SH-SY5Y (cell line): Measurements from ENCODE around the gene MMP7.

Experiments
- GATA2 ChIP-seq: IDR thresholded peaks from 2 replicates; pipeline ENCODE4 v1.6.1; 2011; ENCODE audit warnings: mild to moderate bottlenecking, low read depth, low read length
- GATA3 ChIP-seq: IDR thresholded peaks from 2 replicates; pipeline ENCODE4 v1.6.1; 2011; ENCODE audit warnings: low read depth, mild to moderate bottlenecking, low read length, moderate library complexity

MMP7 gene

DNA sequence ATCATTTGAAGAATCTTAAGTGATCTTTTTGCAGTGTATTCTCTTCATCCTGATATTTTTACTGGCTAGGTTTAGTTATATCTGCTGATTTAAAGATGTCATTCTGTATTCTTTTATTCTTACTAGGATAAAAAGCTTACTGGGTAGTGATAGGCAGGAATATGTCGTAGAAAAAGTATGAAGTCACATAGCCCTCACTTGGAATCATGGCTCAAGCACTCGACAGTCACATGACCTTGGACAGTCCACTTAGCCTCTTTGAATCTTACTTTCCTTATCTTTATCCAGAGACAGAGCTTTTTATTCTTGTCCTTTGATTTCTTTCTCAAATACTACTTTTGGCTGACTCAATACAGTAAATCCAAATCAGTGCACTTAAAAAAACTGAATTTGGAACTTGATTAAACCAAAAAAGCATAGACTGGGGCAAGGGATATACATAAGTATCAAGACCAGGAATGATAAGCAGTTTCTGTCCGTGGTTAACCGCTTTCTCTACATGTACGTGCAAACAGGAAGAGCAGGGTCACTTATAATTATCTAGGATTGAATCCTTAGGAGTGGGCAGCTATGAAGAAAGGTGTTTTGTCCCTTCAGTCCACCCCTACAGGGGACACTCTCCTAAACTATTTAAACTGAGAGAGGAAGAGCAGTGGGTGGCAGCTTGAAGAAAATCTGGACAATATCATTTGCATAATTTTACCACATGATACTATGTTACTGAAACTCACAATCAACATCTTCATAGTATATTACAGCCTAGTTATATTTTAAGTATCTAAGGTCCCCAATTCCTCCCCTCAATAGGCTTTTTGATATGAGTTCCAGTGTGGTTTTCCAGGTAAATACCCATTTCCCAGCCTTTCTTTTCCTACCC, 8.0 kb downstream of the MMP7 start:
- TF ChIP-seq GATA2 (no peak), GATA3 (no peak)

DNA sequence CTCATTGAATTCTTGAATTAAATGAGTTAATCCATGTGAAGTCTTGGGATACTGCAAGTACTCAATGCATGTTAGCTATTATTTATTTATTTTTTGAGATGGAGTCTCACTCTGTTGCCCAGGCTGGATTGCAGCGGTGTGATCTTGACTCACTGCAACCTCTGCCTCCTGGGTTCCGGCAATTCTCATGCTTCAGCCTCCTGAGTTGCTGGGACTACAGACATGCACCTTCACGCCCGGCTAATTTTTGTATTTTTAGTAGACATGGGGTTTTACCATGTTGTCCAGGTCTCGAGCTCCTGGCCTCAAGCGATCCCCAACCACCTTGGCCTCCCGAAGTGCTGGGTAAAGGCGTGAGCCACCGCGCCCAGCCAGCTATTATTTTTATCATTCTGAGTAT, 9.4 kb downstream of the MMP7 start:
- TF ChIP-seq GATA3 (no peak), GATA2 (no peak)

DNA sequence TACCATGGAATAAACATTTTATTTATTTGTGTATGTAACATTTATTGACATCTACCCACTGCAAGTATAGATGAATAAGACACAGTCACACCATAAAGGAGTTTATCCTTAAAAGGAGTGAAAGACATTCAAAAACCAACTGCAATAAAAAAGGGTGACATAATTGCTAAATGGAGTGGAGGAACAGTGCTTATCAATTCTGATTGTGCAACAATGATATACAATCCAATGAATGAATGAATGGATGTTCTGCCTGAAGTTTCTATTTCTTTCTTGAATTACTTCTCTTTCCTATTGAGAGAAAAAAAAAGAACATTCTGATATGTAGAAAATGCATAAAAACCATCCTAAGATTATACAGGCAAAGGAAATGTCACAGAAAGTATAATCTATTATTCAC, 10.0 kb downstream of the MMP7 start:
- TF ChIP-seq GATA2 (no peak), GATA3 (no peak)

DNA sequence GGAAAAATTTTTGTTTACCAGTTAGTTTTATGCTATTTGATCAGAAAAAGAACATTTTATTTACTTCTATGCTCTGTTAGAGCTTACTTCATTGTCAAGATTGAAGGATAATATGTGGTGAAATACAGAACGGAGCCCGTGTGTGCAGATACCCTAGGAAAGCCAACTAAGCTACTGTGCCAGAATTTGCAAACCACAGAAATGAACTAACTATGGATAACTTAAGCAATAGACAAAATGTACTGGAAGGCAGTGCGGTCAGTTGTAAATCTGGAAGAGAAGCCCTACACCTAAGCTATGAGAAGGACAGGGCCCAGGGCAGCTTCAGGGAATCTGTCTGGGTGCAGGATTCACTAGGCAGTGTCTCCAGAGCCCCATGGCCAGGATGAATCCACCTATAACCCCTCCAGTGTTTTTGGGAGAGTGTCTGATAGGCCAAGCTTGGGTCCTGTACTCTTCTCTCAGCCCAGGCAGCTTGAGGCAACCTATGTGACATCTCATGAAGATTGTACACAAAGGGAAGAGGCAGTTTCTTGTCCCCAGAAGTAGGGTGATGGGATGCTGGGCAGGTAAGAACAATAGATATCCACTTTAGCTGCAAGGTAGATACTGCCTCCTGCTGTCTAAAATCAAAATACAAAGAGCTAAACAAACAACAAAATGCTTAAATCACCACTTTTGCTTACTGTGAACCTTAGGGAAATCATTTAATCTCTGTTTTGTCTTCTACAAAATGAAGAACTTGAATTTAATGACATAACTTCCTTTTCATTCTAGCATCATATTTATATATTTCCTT, 12.1 kb downstream of the MMP7 start:
- TF ChIP-seq GATA2 (no peak), GATA3 (no peak)

DNA sequence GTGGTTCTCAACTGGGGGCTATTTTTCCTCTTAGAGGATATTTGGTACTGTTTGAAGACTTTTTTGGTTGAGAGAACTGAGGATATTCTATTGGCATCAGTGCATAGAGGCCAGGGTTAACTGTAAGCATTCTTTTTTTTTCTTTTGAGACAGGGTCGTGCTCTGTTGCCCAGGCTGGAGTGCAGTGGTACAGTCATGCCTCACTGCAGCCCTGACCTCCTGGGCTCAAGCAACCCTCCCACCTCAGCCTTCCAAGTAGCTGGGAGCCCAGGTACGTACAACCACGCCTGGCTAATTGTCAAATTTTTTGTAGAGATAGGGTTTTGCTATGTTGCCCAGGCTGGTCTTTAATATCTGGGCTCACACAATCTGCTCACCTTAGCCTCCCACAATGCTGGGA, 12.9 kb downstream of the MMP7 start:
- TF ChIP-seq GATA3, result no peak
- TF ChIP-seq GATA2, result no peak

DNA sequence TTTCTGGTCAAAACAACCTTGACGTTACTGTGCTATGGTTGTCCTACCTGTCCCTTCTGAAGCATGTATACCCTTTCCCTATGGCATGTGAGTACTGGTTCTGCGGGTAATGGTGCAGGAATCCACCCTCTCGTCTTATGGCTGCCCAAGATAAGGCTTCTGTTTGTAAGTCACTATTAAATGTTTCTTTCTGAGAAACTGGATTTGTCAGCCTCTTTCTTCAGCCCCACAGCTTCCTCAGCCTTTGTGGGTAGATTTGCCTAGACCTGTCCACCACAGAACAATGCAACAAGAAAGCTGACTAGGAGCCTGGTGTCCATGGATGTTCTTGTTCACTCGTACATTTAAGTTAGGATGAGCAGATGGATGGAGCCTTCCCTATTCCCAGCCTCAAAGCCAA, 14.4 kb downstream of the MMP7 start:
- TF ChIP-seq GATA2, result no peak
- TF ChIP-seq GATA3, result no peak

DNA sequence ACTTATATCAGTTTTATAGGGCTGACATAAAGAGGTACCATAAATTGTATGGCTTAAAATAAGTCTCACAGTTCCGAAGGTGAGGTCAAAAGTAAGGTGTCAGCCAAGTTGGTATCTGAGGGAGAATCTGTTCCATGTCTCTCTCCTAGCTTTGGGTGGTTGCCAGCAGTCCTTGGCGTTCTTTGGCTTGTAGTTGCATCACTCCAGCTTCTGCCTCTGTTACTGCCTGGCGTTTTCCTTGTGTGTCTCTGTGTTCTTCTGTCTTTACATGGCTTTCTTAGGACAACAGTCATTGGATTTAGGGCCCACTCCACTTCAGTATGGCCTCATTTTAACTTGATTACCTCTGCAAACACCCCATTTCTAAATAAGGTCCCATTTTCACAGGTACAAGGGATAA, 16.7 kb downstream of the MMP7 start:
- no peak for TF ChIP-seq GATA3
- no peak for TF ChIP-seq GATA2

DNA sequence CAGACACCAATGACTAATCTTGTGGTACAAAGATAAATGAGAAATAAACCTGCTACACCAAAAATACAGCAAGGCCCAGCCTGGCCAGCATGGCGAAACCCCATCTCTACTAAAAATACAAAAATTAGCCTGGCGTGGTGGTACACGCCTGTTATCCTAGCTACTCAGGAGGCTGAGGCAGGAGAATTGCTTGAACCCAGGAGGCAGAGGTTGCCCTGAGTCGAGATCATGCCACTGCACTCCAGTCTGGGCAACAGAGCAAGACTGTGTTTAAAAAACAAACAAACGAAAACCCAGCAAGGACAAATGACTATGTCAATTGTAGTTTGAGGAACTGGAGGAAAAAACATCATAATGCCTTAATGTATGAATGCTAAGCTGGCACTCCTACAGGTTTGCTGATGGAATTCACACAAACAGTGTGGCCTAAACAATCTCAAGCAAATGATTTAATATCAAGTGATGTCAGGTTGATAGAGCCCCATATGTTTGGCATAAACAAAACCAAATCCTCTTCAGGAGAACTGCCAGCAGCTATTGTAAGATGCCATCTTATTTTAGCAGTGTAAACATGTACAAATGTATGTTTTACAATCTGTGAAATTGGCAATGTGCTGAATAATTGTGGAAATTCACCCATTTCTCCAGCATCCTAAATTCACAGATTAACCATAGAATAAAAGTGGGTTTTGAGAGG, 20.0 kb downstream of the MMP7 start:
- TF ChIP-seq GATA2 (no peak), GATA3 (no peak)

DNA sequence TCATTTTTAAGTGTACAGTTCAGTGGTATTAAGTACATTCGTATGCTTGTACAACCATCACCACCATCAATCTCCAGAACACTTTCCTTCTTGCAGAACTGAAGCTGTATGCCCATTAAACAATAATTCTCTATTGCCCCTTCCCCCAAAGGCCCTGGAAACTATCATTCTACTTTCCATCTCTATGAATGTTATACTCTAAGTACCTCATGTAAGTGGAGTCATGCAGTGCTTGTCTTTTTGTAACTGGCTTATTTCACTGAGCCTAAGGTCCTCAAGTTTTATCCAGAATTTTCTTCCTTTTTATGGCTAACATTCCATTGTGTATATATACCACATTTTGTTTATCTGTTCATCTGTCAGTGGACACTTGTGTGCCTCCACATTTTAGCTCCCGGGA, 29.7 kb downstream of the MMP7 start:
- no peak for TF ChIP-seq GATA3
- no peak for TF ChIP-seq GATA2

DNA sequence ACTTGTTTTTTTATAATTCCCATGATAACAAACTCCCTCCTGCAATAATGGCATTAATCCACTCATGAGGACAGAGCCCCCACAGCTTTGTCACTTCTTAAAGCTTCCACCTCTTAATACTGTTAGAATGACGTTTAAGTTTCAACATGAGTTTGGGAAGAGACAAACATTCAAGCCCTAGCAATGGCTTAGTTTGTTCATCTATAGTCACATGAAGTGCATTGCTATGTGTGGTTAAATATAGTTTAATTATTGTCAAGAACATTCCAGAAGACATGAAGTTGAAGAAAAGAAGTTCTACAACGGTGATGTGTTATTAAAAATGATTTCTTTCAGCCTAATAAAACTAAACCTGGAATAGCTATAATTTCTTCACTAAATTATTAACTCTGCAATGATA, 30.6 kb downstream of the MMP7 start:
- TF ChIP-seq GATA2, result no peak
- TF ChIP-seq GATA3, result no peak

DNA sequence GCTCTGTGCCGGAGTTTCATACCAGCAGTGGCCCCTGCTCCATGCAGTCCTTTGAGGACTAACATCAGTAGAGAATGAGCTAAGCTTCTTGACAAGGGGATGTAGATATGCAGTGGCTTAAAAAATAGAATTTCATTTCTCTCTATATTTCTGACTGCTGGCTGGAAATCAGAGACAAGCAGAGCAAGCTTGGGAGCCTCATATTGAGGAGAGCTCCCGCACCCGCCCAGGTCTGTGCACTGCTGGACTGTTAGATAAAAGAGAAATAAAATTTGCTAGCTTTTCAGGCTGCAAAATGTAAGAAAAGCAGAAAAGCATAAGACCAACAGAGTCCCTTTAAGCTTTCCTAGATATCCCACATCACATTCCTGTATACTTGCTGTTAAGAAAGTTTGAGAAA, 31.4 kb downstream of the MMP7 start:
- no peak for TF ChIP-seq GATA3
- no peak for TF ChIP-seq GATA2

DNA sequence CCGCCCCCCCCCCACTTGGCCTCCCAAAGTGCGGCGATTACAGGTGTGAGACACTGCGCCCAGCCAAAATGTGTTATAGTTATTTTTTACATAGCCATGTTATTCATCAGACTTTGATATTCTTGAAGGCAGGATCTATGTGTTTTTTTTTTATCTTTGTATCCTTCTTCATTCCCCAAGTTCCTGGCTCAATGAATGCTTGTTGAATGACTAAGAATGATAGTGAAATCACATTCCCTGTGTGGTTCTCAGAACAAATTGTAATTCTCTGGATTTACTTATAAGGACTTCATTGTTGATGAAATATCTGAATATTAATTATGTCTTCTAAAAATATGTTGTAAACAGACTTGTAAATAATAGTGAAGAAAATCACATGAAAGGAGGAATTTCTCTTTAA, 33.5 kb downstream of the MMP7 start:
- no peak for TF ChIP-seq GATA3

DNA sequence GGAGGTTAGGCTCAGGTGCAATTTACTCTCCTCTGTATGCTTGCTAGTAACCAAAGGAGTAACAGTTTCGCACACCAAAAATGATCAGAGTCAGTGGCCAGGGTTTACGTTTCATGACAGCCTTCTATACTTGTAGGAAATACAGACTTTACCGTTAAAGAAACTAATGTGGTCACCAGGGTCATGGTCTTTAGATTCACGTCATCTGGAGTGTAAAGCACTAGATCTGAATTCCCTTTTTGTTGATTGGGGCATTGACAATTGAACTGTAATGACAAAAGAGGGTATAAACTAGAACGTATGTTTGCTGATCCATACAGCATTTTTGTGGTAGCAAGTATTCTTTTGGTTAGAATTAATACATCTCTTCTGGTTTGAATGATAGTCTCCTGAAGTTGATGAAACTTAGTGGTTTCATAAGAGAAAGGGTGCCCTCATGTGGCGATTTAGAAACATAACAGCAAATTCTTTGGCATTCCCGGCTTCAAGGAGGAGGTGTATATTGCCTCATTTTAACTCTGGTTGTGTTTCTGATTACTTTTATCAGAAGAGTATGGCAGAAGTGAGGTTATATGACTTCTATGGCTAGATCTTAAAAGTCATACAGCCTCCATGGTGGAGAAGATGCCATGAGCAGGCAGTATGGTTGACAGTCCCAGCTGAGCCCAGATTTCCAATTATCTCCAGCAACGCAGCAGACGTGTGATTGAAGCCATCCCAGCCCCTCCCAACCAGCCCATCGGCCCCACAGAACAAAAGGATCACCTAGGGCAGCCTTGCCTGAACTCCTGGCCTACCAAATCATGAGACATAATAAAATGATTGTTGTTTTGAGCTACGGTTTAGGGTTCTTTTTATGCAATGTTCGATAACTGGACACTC, 35.1 kb downstream of the MMP7 start:
- TF ChIP-seq GATA3 (no peak), GATA2 (no peak)
